ENCODE measurements around the gene HERC4.
"Not testable (repeated sequence)": the region's sequence is repeated elsewhere in the genome, so short reads cannot be mapped to it uniquely, and the experiment has no call there.

The HERC4 gene

DNA sequence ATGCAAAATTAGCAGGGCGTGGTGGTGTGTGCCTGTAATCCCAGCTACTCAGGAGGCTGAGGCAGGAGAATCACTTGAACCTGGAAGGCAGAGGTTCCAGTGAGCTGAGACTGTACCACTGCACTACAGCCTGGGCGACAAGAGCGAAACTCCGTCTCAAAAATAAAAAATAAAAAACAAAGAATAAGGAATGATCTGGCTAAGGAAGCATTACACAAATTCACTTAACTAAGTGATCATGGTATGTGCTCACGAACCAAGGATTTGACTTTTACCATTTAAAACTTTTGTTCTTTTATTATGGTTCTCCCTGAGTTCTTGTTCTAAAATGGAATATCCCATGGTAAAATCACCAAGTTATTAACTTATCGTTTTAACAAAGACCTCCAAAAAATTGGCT lies 119.5 kb downstream of the HERC4 start:
- no peak for DNase-seq

DNA sequence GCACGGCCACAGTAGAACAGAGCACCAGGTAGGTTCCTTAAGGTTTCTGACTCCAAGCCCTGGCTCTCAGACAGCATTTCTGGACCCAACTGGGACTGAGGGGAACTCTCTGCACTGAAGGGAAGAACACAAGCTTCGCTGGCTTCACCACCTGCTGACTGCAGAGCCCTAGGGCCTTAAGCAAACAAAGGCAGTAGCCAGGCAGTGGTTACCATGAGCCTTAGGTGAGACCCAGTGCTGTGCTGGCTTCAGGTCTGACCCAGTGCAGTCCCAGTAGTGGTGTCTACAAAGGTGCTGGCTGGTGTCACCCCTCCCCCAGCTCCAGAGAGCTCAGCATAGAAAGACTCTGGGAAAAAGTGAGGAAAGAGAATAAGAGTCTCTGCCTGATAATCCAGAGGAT lies 131.2 kb downstream of the HERC4 start:
- no peak for DNase-seq

DNA sequence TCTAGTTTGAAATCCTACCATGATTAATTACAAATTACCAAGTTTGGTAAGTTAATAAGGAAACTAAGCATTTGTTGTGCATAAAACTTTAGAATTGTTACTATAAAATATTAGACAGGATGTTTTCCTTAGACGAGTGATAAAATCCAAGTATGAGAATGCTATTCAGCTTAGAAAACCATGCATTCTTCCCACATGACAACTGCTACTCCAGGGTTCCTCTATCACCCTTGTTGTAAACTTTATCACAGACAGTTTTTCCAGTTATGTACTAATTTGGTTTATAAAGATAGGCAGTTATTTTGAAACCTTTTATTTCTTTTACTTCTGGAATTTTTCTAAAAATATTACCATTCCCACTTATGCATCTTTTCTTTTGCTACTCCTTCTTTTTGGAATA lies 138.7 kb downstream of the HERC4 start:
- DNase-seq, result no peak

- DNase-seq, result no peak
These were observed 139.9 kb downstream of the HERC4 start for GRCh38 chr10:67935223-67935622.

GRCh38 chr10:67934336-67934735 lies 140.7 kb downstream of the HERC4 start:
- no peak for DNase-seq

DNA sequence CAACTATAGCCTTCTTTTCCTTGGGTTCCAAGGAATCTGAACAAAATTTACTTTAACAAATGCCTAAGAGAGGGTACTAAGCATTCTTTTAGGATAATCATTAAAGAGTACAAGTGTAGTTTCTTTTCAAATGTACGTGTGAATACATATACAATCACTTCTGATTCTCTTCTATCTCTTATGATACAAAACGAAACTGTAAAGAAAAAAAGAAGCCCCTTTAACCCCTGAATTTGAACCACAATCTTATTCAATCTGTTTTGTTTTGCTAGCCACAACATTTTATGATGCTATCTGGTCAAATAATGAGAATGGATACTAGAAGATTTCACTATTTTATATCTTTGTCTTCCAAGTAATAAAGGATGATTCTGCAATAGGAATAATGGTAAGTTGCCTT lies 141.9 kb downstream of the HERC4 start:
- DNase-seq, result no peak

GRCh38 chr10:67926951-67927350 lies 148.1 kb downstream of the HERC4 start:
- no peak for DNase-seq

DNA sequence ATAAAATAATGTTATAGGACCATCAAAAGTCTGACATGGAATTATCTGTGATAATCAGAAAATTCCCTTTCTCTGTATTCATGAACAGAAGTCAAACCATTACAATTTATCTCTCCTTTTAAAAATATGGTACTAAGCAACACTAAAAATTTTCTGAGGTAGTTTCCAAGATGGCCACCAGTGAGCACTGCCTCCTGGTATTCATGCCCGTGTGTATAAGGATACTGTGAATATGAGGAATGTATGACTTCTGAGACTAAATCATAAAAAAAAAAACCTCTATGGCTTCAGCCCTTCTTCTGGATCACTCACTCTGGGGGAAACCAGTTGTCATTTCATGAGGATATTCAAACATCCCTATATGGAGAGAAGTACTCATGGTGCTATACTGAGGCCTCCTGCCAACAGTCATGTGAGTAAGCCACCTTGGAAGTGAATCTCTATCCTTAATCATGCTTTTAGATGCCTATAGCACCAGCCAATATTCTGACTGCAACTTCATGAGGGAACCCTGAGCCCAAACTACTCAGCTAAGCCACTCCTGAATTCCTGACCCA lies 149.6 kb downstream of the HERC4 start:
- DNase-seq, result no peak

DNA sequence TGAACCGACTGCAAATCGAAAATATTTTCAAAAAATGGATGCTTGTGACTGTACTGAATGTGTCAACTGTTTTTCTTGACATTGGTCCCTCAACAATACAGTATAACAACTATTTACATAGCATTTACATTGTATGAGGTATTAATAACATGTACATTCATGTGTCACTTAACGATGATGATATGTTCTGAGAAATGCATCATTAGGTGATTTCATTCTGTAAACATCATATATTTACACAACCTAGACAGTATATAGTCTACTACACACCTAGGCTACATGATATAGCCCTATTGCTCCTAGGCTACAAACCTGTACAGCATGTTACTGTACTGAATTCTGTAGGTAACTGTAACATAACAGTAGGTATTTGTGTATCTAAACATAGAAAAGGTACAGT lies 150.9 kb downstream of the HERC4 start:
- DNase-seq, result no peak

DNA sequence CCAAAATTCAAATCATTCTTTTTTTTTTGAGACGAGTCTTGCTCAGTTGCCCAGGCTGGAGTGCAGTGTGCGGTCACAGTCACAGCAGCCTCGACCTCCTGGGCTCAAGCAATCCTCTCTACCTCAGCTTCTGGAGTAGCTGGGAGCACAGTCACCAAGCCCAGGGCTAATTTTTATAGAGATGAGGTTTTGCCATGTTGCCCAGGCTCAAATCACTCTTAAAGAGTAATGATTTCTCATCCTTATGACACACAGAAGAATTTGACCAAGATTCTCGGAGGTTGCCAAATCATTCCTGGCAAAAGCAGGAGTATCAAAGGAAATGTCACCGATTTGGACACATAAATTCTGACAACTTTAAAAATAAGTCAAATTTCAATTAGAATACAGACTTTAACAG lies 151.5 kb downstream of the HERC4 start:
- no peak for DNase-seq

GRCh38 chr10:67921065-67921464 lies 154.0 kb downstream of the HERC4 start:
- DNase-seq, result no peak

GRCh38 chr10:67917679-67918078 lies 157.4 kb downstream of the HERC4 start:
- no peak for DNase-seq

DNA sequence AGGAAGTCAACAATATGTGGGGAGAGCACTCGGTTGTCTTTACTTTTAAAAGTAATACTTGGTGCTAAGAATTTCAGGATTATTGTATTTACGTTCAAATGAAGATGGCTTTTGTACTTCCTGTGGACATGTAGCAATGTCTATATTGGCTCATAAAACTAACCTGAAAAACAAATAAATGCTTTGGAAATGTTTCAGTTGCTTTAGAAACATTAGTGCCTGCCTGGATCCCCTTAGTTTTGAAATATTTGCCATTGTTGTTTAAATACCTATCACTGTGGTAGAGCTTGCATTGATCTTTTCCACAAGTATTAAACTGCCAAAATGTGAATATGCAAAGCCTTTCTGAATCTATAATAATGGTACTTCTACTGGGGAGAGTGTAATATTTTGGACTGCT lies 157.9 kb downstream of the HERC4 start:
- DNase-seq, result no peak

DNA sequence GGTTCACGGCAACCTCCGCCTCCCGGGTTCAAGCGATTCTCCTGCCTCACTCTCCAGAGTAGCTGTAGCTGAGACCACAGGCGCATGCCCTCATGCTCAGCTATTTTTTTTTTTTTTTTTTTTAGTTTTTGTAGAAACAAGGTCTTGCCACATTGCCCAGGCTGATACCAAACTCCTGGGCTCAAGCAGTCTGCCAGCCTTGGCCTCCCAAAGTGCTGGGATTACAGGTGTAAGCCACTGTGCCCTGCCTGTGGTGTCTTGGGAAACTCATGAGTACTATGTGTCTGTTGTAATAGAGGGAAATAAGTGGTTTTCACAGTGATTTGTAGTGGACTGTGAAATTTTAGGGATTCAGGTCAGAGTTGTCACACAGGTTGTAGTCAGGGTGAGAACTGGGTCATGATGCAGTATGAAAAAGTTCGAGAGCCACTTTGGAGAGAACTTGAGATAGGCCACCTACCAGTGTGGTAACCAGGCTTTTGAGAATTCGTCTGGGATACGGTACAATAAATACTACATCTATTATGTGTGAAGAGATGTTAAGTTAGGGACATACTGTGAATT lies 160.2 kb downstream of the HERC4 start:
- DNase-seq, result no peak

DNA sequence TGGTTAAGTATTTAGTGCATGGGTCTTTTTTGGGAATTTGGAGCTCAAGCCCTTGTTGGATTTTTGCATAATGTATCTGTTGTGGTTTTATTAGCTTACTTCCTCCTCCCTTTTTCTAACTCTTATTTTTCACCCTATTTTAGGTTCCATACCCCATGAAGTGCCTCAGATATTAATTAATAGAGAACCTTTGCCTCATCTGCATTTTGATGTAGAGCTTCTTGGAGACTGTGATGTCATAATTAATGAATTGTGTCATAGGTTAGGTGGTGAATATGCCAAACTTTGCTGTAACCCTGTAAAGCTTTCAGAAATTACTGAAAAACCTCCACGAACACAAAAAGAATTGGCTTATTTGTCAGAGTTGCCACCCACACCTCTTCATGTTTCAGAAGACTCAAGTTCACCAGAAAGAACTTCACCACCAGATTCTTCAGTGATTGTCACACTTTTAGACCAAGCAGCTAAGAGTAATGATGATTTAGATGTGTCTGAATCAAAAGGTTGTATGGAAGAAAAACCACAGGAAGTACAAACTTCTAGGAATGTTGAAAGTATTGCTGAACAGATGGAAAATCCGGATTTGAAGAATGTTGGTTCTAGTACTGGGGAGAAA lies 162.6 kb downstream of the HERC4 start:
- DNase-seq, result no peak

DNA sequence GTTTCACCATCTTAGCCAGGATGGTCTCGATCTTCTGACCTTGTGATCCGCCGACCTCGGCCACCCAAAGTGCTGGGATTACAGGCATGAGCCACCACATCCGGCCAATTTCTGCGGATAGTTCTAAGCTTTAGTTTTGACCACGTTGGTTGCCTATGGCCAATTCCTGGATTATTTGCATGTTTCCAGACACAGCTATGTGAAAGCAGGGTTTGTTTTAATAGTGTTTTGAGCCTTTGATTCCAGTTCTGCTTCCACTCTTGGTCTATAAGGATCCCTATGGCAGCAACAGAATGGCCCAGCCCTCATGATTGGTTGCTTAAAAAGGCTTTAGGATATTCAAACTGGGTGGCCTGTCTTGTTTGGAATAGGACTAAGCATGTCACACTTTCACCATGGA lies 171.5 kb downstream of the HERC4 start:
- DNase-seq, result no peak

- no peak for DNase-seq
These were observed 181.4 kb downstream of the HERC4 start for GRCh38 chr10:67893637-67894036.

DNA sequence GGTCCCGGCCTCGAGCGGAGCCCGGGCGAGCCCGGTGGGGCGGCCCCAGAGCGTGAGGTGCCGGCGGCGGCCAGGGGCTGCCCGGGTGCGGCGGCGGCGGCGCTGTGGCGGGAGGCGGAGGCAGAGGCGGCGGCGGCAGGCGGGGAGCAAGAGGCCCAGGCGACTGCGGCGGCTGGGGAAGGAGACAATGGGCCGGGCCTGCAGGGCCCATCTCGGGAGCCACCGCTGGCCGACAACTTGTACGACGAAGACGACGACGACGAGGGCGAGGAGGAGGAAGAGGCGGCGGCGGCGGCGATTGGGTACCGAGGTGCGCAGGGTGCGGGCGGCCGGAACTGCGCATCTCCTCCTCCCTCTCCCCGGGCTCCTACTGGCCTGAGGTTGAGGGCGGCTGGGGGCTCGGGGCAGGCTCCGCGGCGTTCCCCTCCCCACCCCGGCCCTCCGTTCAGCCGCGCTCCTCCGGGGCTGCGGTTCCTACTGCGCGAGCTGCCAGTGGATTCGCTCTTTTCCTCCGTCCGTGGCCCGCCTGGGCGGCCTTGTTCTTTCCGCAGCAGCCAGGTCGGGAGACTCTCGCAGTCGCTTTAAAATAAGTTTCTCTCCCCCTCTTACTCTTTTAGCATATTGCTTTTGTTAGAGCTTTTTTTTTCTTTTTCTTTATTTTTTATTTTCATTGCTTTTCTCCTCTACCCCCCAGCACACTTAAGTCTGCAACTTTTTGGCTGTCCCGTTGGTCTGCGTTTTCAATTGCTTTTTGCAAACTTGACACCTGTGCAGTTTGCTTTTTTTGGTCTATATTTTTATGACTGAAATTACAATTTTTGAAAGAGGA lies 190.0 kb downstream of the HERC4 start:
- peak; percentile 87 for DNase-seq

GRCh38 chr10:67884313-67884841 lies 190.7 kb downstream of the HERC4 start, which contains the start of gene SIRT1:
Gene SIRT1 (plus strand): TSS chr10:67884656. CDS start chr10:67884722, 66 bp downstream.
- peak; percentile 96 for DNase-seq

DNA sequence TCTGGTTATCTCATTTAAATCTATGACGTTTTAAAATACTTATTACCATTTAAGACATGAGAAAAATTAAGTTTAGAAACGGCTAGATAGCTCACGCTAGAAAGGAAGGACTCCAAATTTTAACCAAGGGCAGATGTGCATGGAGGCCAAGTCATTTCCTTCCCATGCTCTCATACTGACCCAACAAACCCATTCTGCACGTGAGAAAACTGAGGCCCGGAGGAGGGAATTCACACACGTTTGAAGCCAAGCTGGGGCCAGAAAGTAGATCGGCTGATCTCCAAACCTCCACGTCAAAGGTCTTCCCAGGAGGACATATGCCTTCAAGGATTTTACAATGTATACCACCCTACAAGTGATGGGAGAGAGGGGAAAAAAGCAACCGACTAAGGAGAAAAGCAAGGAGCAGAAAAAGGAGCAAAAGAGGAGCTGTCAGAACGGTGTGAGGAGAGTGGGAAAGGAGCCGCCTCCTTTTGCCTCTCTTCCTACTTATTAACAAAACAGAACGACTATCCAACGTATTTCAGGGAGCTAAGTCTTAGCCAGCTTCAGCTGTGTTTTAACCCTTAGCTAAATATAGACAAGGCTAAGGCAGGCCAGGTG lies 191.3 kb downstream of the HERC4 start:
- no peak for DNase-seq

DNA sequence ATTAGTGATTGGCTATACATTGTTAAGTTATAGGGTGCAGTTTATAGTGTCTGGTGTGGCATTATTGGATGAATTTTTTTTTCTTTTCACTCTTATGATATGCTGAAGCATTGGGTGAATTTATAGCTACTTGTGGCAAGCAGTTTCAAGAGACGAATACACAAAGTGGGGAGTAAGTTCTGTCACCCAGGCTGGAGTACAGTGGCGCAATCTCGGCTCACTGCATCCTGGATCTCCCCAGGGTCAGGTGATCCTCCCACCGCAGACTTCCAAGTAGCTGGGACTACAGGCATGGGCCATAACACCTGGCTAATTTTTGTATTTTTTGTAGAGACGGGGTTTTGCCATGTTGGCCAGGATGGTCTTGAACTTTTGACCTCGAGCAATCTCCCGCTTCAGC lies 196.9 kb downstream of the HERC4 start:
- DNase-seq, result no peak

GRCh38 chr10:67877421-67877820 lies 197.7 kb downstream of the HERC4 start:
- DNase-seq, result not testable (repeated sequence)

Data from hematopoietic multipotent progenitor cell treated with erythropoietin and hydrocortisone succinate and interleukin-3 and kit ligand, for 6 days (in vitro differentiated cells).